GM12892 (cell line): ENCODE results near the gene C1orf87.

Experiments
- POLR2A ChIP-seq: IDR thresholded peaks from 2 replicates; pipeline ENCODE4 v1.6.1; 2011; ENCODE audit warnings: low read depth, low read length, control low read depth
- POLR2AphosphoS5 ChIP-seq: IDR thresholded peaks from 2 replicates; pipeline ENCODE4 v1.6.1; 2011; ENCODE audit warnings: low read depth, low read length, control low read depth
- TAF1 ChIP-seq: IDR thresholded peaks from 2 replicates; pipeline ENCODE4 v1.6.1; 2011; ENCODE audit warnings: low read depth, mild to moderate bottlenecking, control low read depth, low read length, borderline replicate concordance

DNA sequence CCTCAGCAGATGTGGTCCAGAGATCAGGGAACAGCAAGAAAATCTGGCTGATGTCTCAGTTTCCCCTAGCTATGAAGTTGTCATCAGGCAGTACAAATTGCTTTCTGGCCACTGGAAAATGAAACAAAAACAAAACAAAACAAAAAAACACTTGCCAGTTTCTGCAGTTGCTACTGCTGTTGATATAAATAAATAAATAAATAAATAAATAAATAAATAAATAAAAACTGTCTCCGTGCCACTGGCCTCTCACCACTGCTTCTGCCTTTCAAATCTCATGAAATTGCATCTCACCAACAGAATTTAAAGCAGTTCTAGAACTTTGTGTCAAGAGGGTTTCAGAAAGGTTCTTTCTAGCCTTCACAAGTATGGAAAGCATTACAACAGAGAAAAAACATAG is 62.9 kb downstream of the C1orf87 start:
- TF ChIP-seq POLR2A (no peak), POLR2AphosphoS5 (no peak), TAF1 (no peak)
